Embryonic facial prominence (tissue), 1 donor: ENCODE measurements around the gene TET2.

Experiments used
- DNase-seq: peaks from one replicate; pipeline ENCODE4 v3.0.0-alpha.2; 2016; ENCODE audit errors: extremely low spot score

TET2 gene

GRCh38 chr4:105146276-105147015 lies at the start of gene TET2:
TET2 (plus strand) TSS chr4:105146876; CDS start chr4:105233943, 87,067 bp downstream.
- DNase-seq = peak; percentile 86

- no peak for DNase-seq
These were observed 44.7 kb upstream of the TET2 start for GRCh38 chr4:105102016-105102415.

GRCh38 chr4:105106426-105106825 lies 40.2 kb upstream of the TET2 start:
- no peak for DNase-seq

- no peak for DNase-seq
These were observed 39.4 kb upstream of the TET2 start for GRCh38 chr4:105107095-105107856.

- DNase-seq = no peak
These were observed 37.7 kb upstream of the TET2 start for GRCh38 chr4:105108971-105109370.

- DNase-seq = no peak
These were observed 34.4 kb upstream of the TET2 start for GRCh38 chr4:105112274-105112673.

- DNase-seq = no peak
These were observed 32.9 kb upstream of the TET2 start for GRCh38 chr4:105113800-105114199.

GRCh38 chr4:105116616-105117319 lies 29.9 kb upstream of the TET2 start:
- DNase-seq = no peak

- no peak for DNase-seq
These were observed 27.3 kb upstream of the TET2 start for GRCh38 chr4:105119356-105119755.

- DNase-seq = no peak
These were observed 26.1 kb upstream of the TET2 start for GRCh38 chr4:105120626-105121025.

GRCh38 chr4:105122350-105122749 lies 24.3 kb upstream of the TET2 start:
- no peak for DNase-seq

GRCh38 chr4:105126311-105127169 lies 20.1 kb upstream of the TET2 start:
- no peak for DNase-seq

GRCh38 chr4:105127170-105127445 lies 19.6 kb upstream of the TET2 start:
- DNase-seq = no peak

- no peak for DNase-seq
These were observed 18.5 kb upstream of the TET2 start for GRCh38 chr4:105128208-105128607.

GRCh38 chr4:105129286-105130040 lies 17.2 kb upstream of the TET2 start:
- DNase-seq = no peak

GRCh38 chr4:105130945-105131344 lies 15.7 kb upstream of the TET2 start:
- no peak for DNase-seq

- DNase-seq = no peak
These were observed 12.7 kb upstream of the TET2 start for GRCh38 chr4:105133976-105134375.

GRCh38 chr4:105135785-105136184 lies 10.9 kb upstream of the TET2 start:
- DNase-seq = no peak

GRCh38 chr4:105137121-105137875 lies 9.4 kb upstream of the TET2 start:
- DNase-seq = no peak

- DNase-seq = no peak
These were observed 7.0 kb upstream of the TET2 start for GRCh38 chr4:105139646-105140045.
